Endothelial cell of umbilical vein (primary cell): ENCODE measurements around the gene RPL13. TPM values are rescaled to one million over a fixed set of nuclear protein-coding genes. Genes with fewer than 3 reads are reported as not detected.

Experiments used
- BruUV-seq: library from RNA; stranded (reverse); fragments of 400-500 nt; replicated peaks from 2 replicates; lab custom pipeline; 2021; lab: Mats Ljungman, UMichigan
- CTCF ChIA-PET: fragments of 300-600, 350-600 bp; sonication (Branson Sonifier 250); formaldehyde crosslinking; loops from one replicate; lab custom pipeline; 2021; ENCODE audit warnings: antibody characterized with exemption, inconsistent platforms; lab: Charles Lee
- POLR2A ChIA-PET: fragments of 300-600, 350-600 bp; sonication (Branson Sonifier 250); formaldehyde crosslinking; loops from one replicate; lab custom pipeline; 2021; ENCODE audit warnings: antibody characterized with exemption, inconsistent platforms; lab: Charles Lee
- DNase-seq: peaks from one replicate; pipeline ENCODE4 v3.0.0-alpha.2; 2011; ENCODE audit warnings: low read depth, low spot score
- FAIRE-seq: peaks from 2 replicates; lab custom pipeline; 2011; peaks lifted over from hg19 to GRCh38; lab: Jason Lieb, UNC
- H2AFZ ChIP-seq: 2 replicates; pipeline ENCODE4 v1.6.0; 2012; ENCODE audit warnings: low read depth, low read length, control low read depth, inconsistent platforms
- H3K27ac ChIP-seq: 2 replicates; pipeline ENCODE4 v1.5.1; 2011; ENCODE audit warnings: low read depth, mild to moderate bottlenecking, control low read depth, low read length, moderate library complexity; ENCODE audit not compliant: insufficient read depth
- H3K27me3 ChIP-seq, 2 experiments: 2 replicates each; pipeline versions ENCODE4 v1.6.0 to v1.6.1; 2011; ENCODE audit warnings: low read length in 2 of 2, mixed read lengths in 1 of 2; ENCODE audit not compliant: control insufficient read depth in 2 of 2, insufficient read depth in 2 of 2
- H3K36me3 ChIP-seq, 2 experiments: 2 replicates in 1 of 2; 3 replicates in 1 of 2; pipeline ENCODE4 v1.5.1; 2011; ENCODE audit warnings: low read length in 2 of 2, mild to moderate bottlenecking in 1 of 2, moderate library complexity in 1 of 2; ENCODE audit not compliant: control insufficient read depth in 2 of 2, insufficient read depth in 2 of 2; ENCODE audit errors: extremely low read depth in 1 of 2
- H3K4me1 ChIP-seq: 3 replicates; pipeline ENCODE4 v1.5.1; 2011; ENCODE audit warnings: mild to moderate bottlenecking, low read length; ENCODE audit not compliant: control insufficient read depth, insufficient read depth; ENCODE audit errors: extremely low read depth
- H3K4me2 ChIP-seq: 2 replicates; pipeline ENCODE4 v1.6.1; 2011; ENCODE audit warnings: low read length, control low read depth, mixed read lengths; ENCODE audit not compliant: insufficient read depth
- H3K4me3 ChIP-seq, 3 experiments: fragments of 200-600 bp in 1 of 3; sonication (generic), shearing (Covaris generic) in 1 of 3; replicated peaks in 1 of 3; 2 replicates each; pipeline ENCODE4 v1.5.1; 2011 to 2016; ENCODE audit warnings: control low read depth in 3 of 3, low read length in 3 of 3, mild to moderate bottlenecking in 2 of 3, inconsistent platforms in 1 of 3, low read depth in 1 of 3, moderate library complexity in 1 of 3; ENCODE audit not compliant: insufficient read depth in 1 of 3
- H3K79me2 ChIP-seq: 2 replicates; pipeline ENCODE4 v1.6.0; 2012; ENCODE audit warnings: low read length, inconsistent platforms; ENCODE audit not compliant: control insufficient read depth, insufficient read depth
- H3K9ac ChIP-seq: replicated peaks from 2 replicates; pipeline ENCODE3; 2011; ENCODE audit warnings: low read length, control low read depth; ENCODE audit not compliant: insufficient read depth; ENCODE audit errors: extremely low read depth
- H3K9me1 ChIP-seq: replicated peaks from 3 replicates; pipeline ENCODE4 v1.6.0; 2011; ENCODE audit warnings: mild to moderate bottlenecking, low read length; ENCODE audit not compliant: control insufficient read depth, insufficient read depth; ENCODE audit errors: extremely low read depth
- H3K9me3 ChIP-seq: replicated peaks from 2 replicates; pipeline ENCODE4 v1.5.1; 2012; ENCODE audit warnings: low read length, inconsistent platforms; ENCODE audit not compliant: control insufficient read depth, insufficient read depth
- H4K20me1 ChIP-seq: replicated peaks from 2 replicates; pipeline ENCODE3; 2011; ENCODE audit warnings: mild to moderate bottlenecking, low read length; ENCODE audit not compliant: control insufficient read depth, insufficient read depth; ENCODE audit errors: extremely low read depth
- EZH2 ChIP-seq: IDR thresholded peaks from 2 replicates; pipeline ENCODE4 v1.6.1; 2012; ENCODE audit warnings: borderline replicate concordance, low read depth, mild to moderate bottlenecking, moderate library complexity, low read length, inconsistent platforms; ENCODE audit not compliant: severe bottlenecking
- FOS ChIP-seq: IDR thresholded peaks from 2 replicates; pipeline ENCODE4 v1.6.1; 2011; ENCODE audit warnings: mild to moderate bottlenecking, low read length, moderate library complexity, borderline replicate concordance; ENCODE audit not compliant: insufficient read depth
- GATA2 ChIP-seq: IDR thresholded peaks from 2 replicates; pipeline ENCODE4 v1.7.0; 2011; ENCODE audit warnings: low read depth, mild to moderate bottlenecking, moderate library complexity, mixed read lengths, low read length; ENCODE audit not compliant: insufficient read length, insufficient read depth
- JUN ChIP-seq: IDR thresholded peaks from 2 replicates; pipeline ENCODE4 v1.6.1; 2011; ENCODE audit warnings: borderline replicate concordance, low read depth; ENCODE audit not compliant: insufficient read length, insufficient read depth
- MYC ChIP-seq: IDR thresholded peaks from one replicate; pipeline ENCODE4 v1.6.1; 2011; ENCODE audit warnings: mild to moderate bottlenecking, low read depth, low read length
- POLR2A ChIP-seq: IDR thresholded peaks from 2 replicates; pipeline ENCODE4 v1.6.1; 2012; ENCODE audit warnings: low read depth, mild to moderate bottlenecking, control low read depth, low read length
- POLR2AphosphoS5 ChIP-seq: IDR thresholded peaks from 2 replicates; pipeline ENCODE4 v1.6.1; 2012; ENCODE audit warnings: low read depth, mild to moderate bottlenecking, control low read depth, low read length, moderate library complexity; ENCODE audit not compliant: insufficient read depth
- dilution Hi-C: fragments of 300-500 bp; cut with MboI; formaldehyde crosslinking; loops from one replicate; pipeline ENCODE4 v1.15.0; 2019; ENCODE audit warnings: low sequenced_read_pairs; ENCODE audit not compliant: extremely low pct_ligation_motif_present
- intact Hi-C: fragments of 100-400 bp; cut with micrococcal nuclease; formaldehyde crosslinking; loops from one replicate; pipeline ENCODE4 v1.10.0; 2022
- polyA plus RNA-seq, 4 experiments: library from polyadenylated mRNA; depleted of rRNA in 3 of 4; stranded (reverse) in 3 of 4; unstranded in 1 of 4; fragments of >200 nt; gene quantifications; 2 replicates each; pipeline versions ENCODE4 v1.2.1 to v1.2.3, GENCODE V29; 2011 to 2012; ENCODE audit warnings: missing spikeins in 1 of 4
- total RNA-seq: library from RNA; stranded (reverse); gene quantifications from 2 replicates; pipeline ENCODE4 v1.2.3, GENCODE V29; 2021
- TF ChIP-seq, protein P1 (sequence below), 2 donors: IDR thresholded peaks; 1 replicate in 1 of 2; 2 replicates in 1 of 2; pipeline ENCODE4 v1.5.1; 2011; ENCODE audit warnings: low read length in 2 of 2, mild to moderate bottlenecking in 2 of 2, moderate library complexity in 2 of 2, control low read depth in 1 of 2, inconsistent platforms in 1 of 2, low read depth in 1 of 2; ENCODE audit not compliant: insufficient read depth in 1 of 2; ENCODE audit errors: extremely low read depth in 1 of 2
- TF ChIP-seq, protein P2 (sequence below): IDR thresholded peaks from 2 replicates; pipeline ENCODE4 v1.6.1; 2011; ENCODE audit not compliant: insufficient read depth, insufficient read length

RPL13 gene
- total and polyA plus RNA-seq, 2 donors (not counting 3 experiments of a cell fraction or from before 2014, with no cell fraction given) = 1,463 to 5,670 TPM

- H3K27me3 ChIP-seq = no peaks in the 10 kb centered on the region
- ChIA-PET POLR2A (no interaction called here), CTCF (interaction anchor here (0.8 to 1.9 kb wide), 3 partner anchors 17 to 32 kb away, joined by 3 to 10 read pairs (median 3); no protein-coding TSS in a partner anchor)
- peak overlapping the region; percentile 52 for H3K27ac ChIP-seq
- TF ChIP-seq JUN (no peak), FOS (no peak), POLR2AphosphoS5 (no peak), EZH2 (no peak), POLR2A (no peak), GATA2 (no peak), MYC (no peak)
- TF ChIP-seq, protein P1, sequence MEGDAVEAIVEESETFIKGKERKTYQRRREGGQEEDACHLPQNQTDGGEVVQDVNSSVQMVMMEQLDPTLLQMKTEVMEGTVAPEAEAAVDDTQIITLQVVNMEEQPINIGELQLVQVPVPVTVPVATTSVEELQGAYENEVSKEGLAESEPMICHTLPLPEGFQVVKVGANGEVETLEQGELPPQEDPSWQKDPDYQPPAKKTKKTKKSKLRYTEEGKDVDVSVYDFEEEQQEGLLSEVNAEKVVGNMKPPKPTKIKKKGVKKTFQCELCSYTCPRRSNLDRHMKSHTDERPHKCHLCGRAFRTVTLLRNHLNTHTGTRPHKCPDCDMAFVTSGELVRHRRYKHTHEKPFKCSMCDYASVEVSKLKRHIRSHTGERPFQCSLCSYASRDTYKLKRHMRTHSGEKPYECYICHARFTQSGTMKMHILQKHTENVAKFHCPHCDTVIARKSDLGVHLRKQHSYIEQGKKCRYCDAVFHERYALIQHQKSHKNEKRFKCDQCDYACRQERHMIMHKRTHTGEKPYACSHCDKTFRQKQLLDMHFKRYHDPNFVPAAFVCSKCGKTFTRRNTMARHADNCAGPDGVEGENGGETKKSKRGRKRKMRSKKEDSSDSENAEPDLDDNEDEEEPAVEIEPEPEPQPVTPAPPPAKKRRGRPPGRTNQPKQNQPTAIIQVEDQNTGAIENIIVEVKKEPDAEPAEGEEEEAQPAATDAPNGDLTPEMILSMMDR (IDR thresholded peaks at IDR 0.05; ENCODE audit: extremely low read depth in 1 of 2, insufficient read depth in 1 of 2, low read depth in 1 of 2, low read length in 2 of 2) = no peak
- TF ChIP-seq, protein P2, sequence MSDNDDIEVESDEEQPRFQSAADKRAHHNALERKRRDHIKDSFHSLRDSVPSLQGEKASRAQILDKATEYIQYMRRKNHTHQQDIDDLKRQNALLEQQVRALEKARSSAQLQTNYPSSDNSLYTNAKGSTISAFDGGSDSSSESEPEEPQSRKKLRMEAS = no peak
- no peak overlapping the region for H3K4me2 ChIP-seq
- no peak overlapping the region for H3K4me3 ChIP-seq
- H4K20me1 ChIP-seq = no peaks in the 10 kb centered on the region
- peak overlapping the region; percentile 32 for H3K9ac ChIP-seq
- H3K9me1 ChIP-seq = no peaks in the 10 kb centered on the region
- no peaks in the 10 kb centered on the region for H3K79me2 ChIP-seq
- DNase-seq = no peak
- intact Hi-C loops (loop anchor here (5.0 kb wide), 1 partner anchor 40 kb away; no protein-coding TSS in a partner anchor), dilution Hi-C loops (no loop called here)
- no peak overlapping the region for H2AFZ ChIP-seq
- no peaks in the 10 kb centered on the region for H3K36me3 ChIP-seq
- no peaks in the 10 kb centered on the region for H3K9me3 ChIP-seq
- no peak for FAIRE-seq
- H3K4me1 ChIP-seq = peaks cover 18% of the 10 kb centered on the region
- no TSS peak for BruUV-seq
These were observed 22.2 kb downstream of the RPL13 start for GRCh38 chr16:89582614-89583196.
